Osteocyte (in vitro differentiated cells): ENCODE measurements around the gene CRYBB3. TPM values are rescaled to one million over a fixed set of nuclear protein-coding genes. Genes with fewer than 3 reads are reported as not detected.

Source experiments
- DNase-seq: peaks from one replicate; pipeline ENCODE4 v3.0.0; 2021; ENCODE audit warnings: mixed read lengths; ENCODE audit not compliant: unreplicated experiment; ENCODE audit errors: extremely low spot score
- H3K27ac Mint-ChIP-seq: one replicate; pipeline ENCODE4 v1.8.0; 2021; ENCODE audit warnings: mild to moderate bottlenecking, mixed read lengths; ENCODE audit not compliant: unreplicated experiment
- H3K27me3 Mint-ChIP-seq: one replicate; pipeline ENCODE4 v1.8.0; 2021; ENCODE audit warnings: mixed read lengths; ENCODE audit not compliant: unreplicated experiment
- H3K36me3 Mint-ChIP-seq: one replicate; pipeline ENCODE4 v1.8.0; 2021; ENCODE audit warnings: mixed read lengths; ENCODE audit not compliant: unreplicated experiment
- H3K4me1 Mint-ChIP-seq: one replicate; pipeline ENCODE4 v1.8.0; 2021; ENCODE audit warnings: mixed read lengths; ENCODE audit not compliant: unreplicated experiment
- H3K4me3 Mint-ChIP-seq: one replicate; pipeline ENCODE4 v1.8.0; 2021; ENCODE audit warnings: mild to moderate bottlenecking, moderate library complexity, mixed read lengths; ENCODE audit not compliant: unreplicated experiment
- H3K9me3 Mint-ChIP-seq: one replicate; pipeline ENCODE4 v1.8.0; 2021; ENCODE audit warnings: mixed read lengths; ENCODE audit not compliant: unreplicated experiment
- CTCF ChIP-seq: fragments of 200-600 bp; sonication (generic); IDR thresholded peaks from 2 replicates; pipeline ENCODE4 v1.5.0; 2021; ENCODE audit warnings: antibody characterized with exemption, mild to moderate bottlenecking, moderate library complexity
- total RNA-seq: library from RNA; stranded (reverse); gene quantifications from 2 replicates; pipeline ENCODE4 v1.2.1, GENCODE V29; 2021

The CRYBB3 gene
- total RNA-seq, 1 donor from 2014 or later: not detected

- no peak for TF ChIP-seq CTCF
- no peak overlapping the region for H3K4me3 Mint-ChIP-seq
- no peak overlapping the region for H3K27ac Mint-ChIP-seq
- DNase-seq: no peak
- H3K9me3 Mint-ChIP-seq: no peaks in the 10 kb centered on the region
- H3K4me1 Mint-ChIP-seq: peaks cover 9% of the 10 kb centered on the region
- no peaks in the 10 kb centered on the region for H3K36me3 Mint-ChIP-seq
- no peaks in the 10 kb centered on the region for H3K27me3 Mint-ChIP-seq
Observed at GRCh38 chr22:25160120-25160996, 39.3 kb upstream of the CRYBB3 start.

GRCh38 chr22:25161017-25161915 lies 38.4 kb upstream of the CRYBB3 start:
- peaks cover 15% of the 10 kb centered on the region for H3K4me1 Mint-ChIP-seq

GRCh38 chr22:25161916-25162530 lies 37.6 kb upstream of the CRYBB3 start:
- H3K4me3 Mint-ChIP-seq: no peak overlapping the region
- H3K4me1 Mint-ChIP-seq: peaks cover 20% of the 10 kb centered on the region
- H3K36me3 Mint-ChIP-seq: no peaks in the 10 kb centered on the region
- DNase-seq: no peak
- no peaks in the 10 kb centered on the region for H3K9me3 Mint-ChIP-seq
- no peak overlapping the region for H3K27ac Mint-ChIP-seq
- H3K27me3 Mint-ChIP-seq: no peaks in the 10 kb centered on the region
- TF ChIP-seq CTCF: no peak

More at GRCh38 chr22:25161017-25161915, 38.4 kb upstream of the CRYBB3 start:
- Mint-ChIP-seq H3K9me3 (no peaks in the 10 kb centered on the region), H3K27ac (no peak overlapping the region), H3K4me3 (no peak overlapping the region), H3K27me3 (no peaks in the 10 kb centered on the region), H3K36me3 (no peaks in the 10 kb centered on the region)
- no peak for DNase-seq
- TF ChIP-seq CTCF: no peak

- Mint-ChIP-seq H3K27ac (no peak overlapping the region), H3K4me3 (no peak overlapping the region), H3K9me3 (no peaks in the 10 kb centered on the region), H3K27me3 (no peaks in the 10 kb centered on the region), H3K36me3 (no peaks in the 10 kb centered on the region), H3K4me1 (peaks cover 22% of the 10 kb centered on the region)
- no peak for DNase-seq
- no peak for TF ChIP-seq CTCF
Observed at GRCh38 chr22:25162561-25162960, 37.1 kb upstream of the CRYBB3 start.
